Thymus (tissue), 11 donors: Measurements from ENCODE around the gene HIVEP1. TPM values are rescaled to one million over a fixed set of nuclear protein-coding genes. Genes with fewer than 3 reads are reported as not detected.
"Not testable (repeated sequence)": the region's sequence is repeated elsewhere in the genome, so short reads cannot be mapped to it uniquely, and the experiment has no call there.

ENCODE experiments used
- DNase-seq, 9 donors: peaks; one replicate each; pipeline ENCODE4 v3.0.0-alpha.2; 2013; ENCODE audit warnings: low spot score in 9 of 9, low read depth in 6 of 9, missing footprints in 1 of 9
- H3K27ac ChIP-seq, 2 donors: one replicate each; pipeline ENCODE4 v1.5.1; 2013; ENCODE audit warnings: control low read depth in 1 of 2, low read depth in 1 of 2, low read length in 1 of 2, mild to moderate bottlenecking in 1 of 2, moderate library complexity in 1 of 2
- H3K27me3 ChIP-seq, 2 donors: one replicate each; pipeline ENCODE4 v1.5.1; 2013; ENCODE audit warnings: low read length in 1 of 2; ENCODE audit not compliant: control insufficient read depth in 2 of 2, insufficient read depth in 1 of 2
- H3K36me3 ChIP-seq, 2 donors: one replicate each; pipeline ENCODE4 v1.5.1; 2013; ENCODE audit warnings: low read length in 1 of 2, mild to moderate bottlenecking in 1 of 2, moderate library complexity in 1 of 2; ENCODE audit not compliant: control insufficient read depth in 2 of 2, insufficient read depth in 2 of 2
- H3K4me1 ChIP-seq, 2 donors: one replicate each; pipeline ENCODE4 v1.5.1; 2013; ENCODE audit warnings: low read length in 2 of 2; ENCODE audit not compliant: control insufficient read depth in 2 of 2, insufficient read depth in 2 of 2
- H3K4me3 ChIP-seq, 2 donors: one replicate each; pipeline ENCODE4 v1.5.1; 2013; ENCODE audit warnings: low read length in 2 of 2, control low read depth in 1 of 2, mild to moderate bottlenecking in 1 of 2
- H3K9me3 ChIP-seq, 2 donors: one replicate each; pipeline ENCODE4 v1.5.1; 2013; ENCODE audit warnings: low read length in 1 of 2, mild to moderate bottlenecking in 1 of 2; ENCODE audit not compliant: control insufficient read depth in 2 of 2, insufficient read depth in 1 of 2
- WGBS: extraction: QIAGEN DNeasy Blood & Tissue Kit; methylation state at CpG from one replicate; pipeline ENCODE4 v1.1.7; 2013; 5-methylcytosine and 5-hydroxymethylcytosine counted together
- polyA plus RNA-seq: library from polyadenylated mRNA; stranded (reverse); fragments of 200-250 nt; gene quantifications from one replicate; pipeline ENCODE4 v1.2.3, GENCODE V29; 2013
- total RNA-seq: library from RNA; stranded (reverse); fragments of 120-200 nt; gene quantifications from one replicate; pipeline ENCODE4 v1.2.4, GENCODE V29; 2013
- donor health status: healthy.

The HIVEP1 gene
- total and polyA plus RNA-seq, 2 donors = 8.7 to 24.9 TPM

GRCh38 chr6:12175626-12176025 is 163.5 kb downstream of the HIVEP1 start:
- 97% methylated on average over 8 of the region's 8 CpGs for WGBS

GRCh38 chr6:12176782-12177181 is 164.7 kb downstream of the HIVEP1 start:
- WGBS = 98% methylated on average over 3 of the region's 3 CpGs

More at GRCh38 chr6:12175626-12176025, 163.5 kb downstream of the HIVEP1 start:
- no peaks in the 10 kb centered on the region for H3K36me3 ChIP-seq
- no peak overlapping the region for H3K27ac ChIP-seq
- no peaks in the 10 kb centered on the region for H3K27me3 ChIP-seq
- H3K4me3 ChIP-seq = no peak overlapping the region
- H3K9me3 ChIP-seq = no peaks in the 10 kb centered on the region
- no peaks in the 10 kb centered on the region for H3K4me1 ChIP-seq
- no peak for DNase-seq

GRCh38 chr6:12178521-12178920 is 166.4 kb downstream of the HIVEP1 start:
- H3K36me3 ChIP-seq = no peaks in the 10 kb centered on the region
- no peaks in the 10 kb centered on the region for H3K9me3 ChIP-seq
- no peaks in the 10 kb centered on the region for H3K27me3 ChIP-seq
- H3K4me1 ChIP-seq = no peaks in the 10 kb centered on the region
- no peak overlapping the region for H3K27ac ChIP-seq
- no peak overlapping the region for H3K4me3 ChIP-seq
- WGBS = 93% methylated on average over 3 of the region's 3 CpGs
- no peak for DNase-seq

More at GRCh38 chr6:12176782-12177181, 164.7 kb downstream of the HIVEP1 start:
- not testable (repeated sequence) for DNase-seq, H3K36me3 ChIP-seq, H3K27ac ChIP-seq, H3K4me1 ChIP-seq, H3K27me3 ChIP-seq, H3K9me3 ChIP-seq, H3K4me3 ChIP-seq

GRCh38 chr6:12181481-12181880 is 169.4 kb downstream of the HIVEP1 start:
- Histone ChIP-seq H3K4me1 (no peaks in the 10 kb centered on the region), H3K36me3 (no peaks in the 10 kb centered on the region), H3K4me3 (no peak overlapping the region), H3K27ac (no peak overlapping the region), H3K27me3 (no peaks in the 10 kb centered on the region), H3K9me3 (no peaks in the 10 kb centered on the region)
- DNase-seq = no peak
- 99% methylated on average over 4 of the region's 4 CpGs for WGBS

GRCh38 chr6:12182676-12183075 is 170.6 kb downstream of the HIVEP1 start:
- no peaks in the 10 kb centered on the region for H3K36me3 ChIP-seq
- H3K27me3 ChIP-seq = no peaks in the 10 kb centered on the region
- H3K4me1 ChIP-seq = no peaks in the 10 kb centered on the region
- H3K9me3 ChIP-seq = no peaks in the 10 kb centered on the region
- no peak overlapping the region for H3K27ac ChIP-seq
- 96% methylated on average over 5 of the region's 5 CpGs for WGBS
- DNase-seq = no peak
- no peak overlapping the region for H3K4me3 ChIP-seq

- no peaks in the 10 kb centered on the region for H3K4me1 ChIP-seq
- H3K27ac ChIP-seq = no peak overlapping the region
- no peaks in the 10 kb centered on the region for H3K36me3 ChIP-seq
- H3K27me3 ChIP-seq = no peaks in the 10 kb centered on the region
- H3K9me3 ChIP-seq = no peaks in the 10 kb centered on the region
- 97% methylated on average over 6 of the region's 6 CpGs for WGBS
- no peak overlapping the region for H3K4me3 ChIP-seq
- DNase-seq = no peak
Measured at GRCh38 chr6:12185081-12185673, 173.1 kb downstream of the HIVEP1 start.

- Histone ChIP-seq H3K36me3 (no peaks in the 10 kb centered on the region), H3K9me3 (no peaks in the 10 kb centered on the region), H3K27ac (no peak overlapping the region), H3K27me3 (no peaks in the 10 kb centered on the region), H3K4me1 (no peaks in the 10 kb centered on the region), H3K4me3 (no peak overlapping the region)
- 73% methylated on average over 4 of the region's 4 CpGs for WGBS
- no peak for DNase-seq
Measured at GRCh38 chr6:12186528-12186927, 174.4 kb downstream of the HIVEP1 start.

GRCh38 chr6:12189150-12189549 is 177.0 kb downstream of the HIVEP1 start:
- no peaks in the 10 kb centered on the region for H3K27me3 ChIP-seq
- H3K9me3 ChIP-seq = no peaks in the 10 kb centered on the region
- H3K36me3 ChIP-seq = no peaks in the 10 kb centered on the region
- no peak overlapping the region for H3K27ac ChIP-seq
- no peaks in the 10 kb centered on the region for H3K4me1 ChIP-seq
- no peak for DNase-seq
- no peak overlapping the region for H3K4me3 ChIP-seq

GRCh38 chr6:12189661-12190060 is 177.5 kb downstream of the HIVEP1 start:
- no peak for DNase-seq
- no peaks in the 10 kb centered on the region for H3K27me3 ChIP-seq
- no peaks in the 10 kb centered on the region for H3K4me1 ChIP-seq
- H3K9me3 ChIP-seq = no peaks in the 10 kb centered on the region
- no peak overlapping the region for H3K27ac ChIP-seq
- no peak overlapping the region for H3K4me3 ChIP-seq
- H3K36me3 ChIP-seq = no peaks in the 10 kb centered on the region

GRCh38 chr6:12190252-12190651 is 178.1 kb downstream of the HIVEP1 start:
- no peak for DNase-seq
- no peaks in the 10 kb centered on the region for H3K9me3 ChIP-seq
- no peak overlapping the region for H3K27ac ChIP-seq
- H3K4me3 ChIP-seq = no peak overlapping the region
- 95% methylated on average over 7 of the region's 7 CpGs for WGBS
- H3K4me1 ChIP-seq = no peaks in the 10 kb centered on the region
- no peaks in the 10 kb centered on the region for H3K36me3 ChIP-seq
- H3K27me3 ChIP-seq = no peaks in the 10 kb centered on the region
